Neural cell (in vitro differentiated cells): ENCODE results near the gene CASZ1. TPM values are rescaled to one million over a fixed set of nuclear protein-coding genes. Genes with fewer than 3 reads are reported as not detected.

Experiments
- H2AFZ ChIP-seq: fragments of 200-600, 300-800 bp; sonication (generic), shearing (Covaris generic); 2 replicates; pipeline ENCODE4 v1.6.0; 2014; ENCODE audit warnings: low read depth, mild to moderate bottlenecking, antibody characterized with exemption, low read length, moderate library complexity
- H3F3A ChIP-seq: fragments of 200-600 bp; shearing (Covaris generic); 2 replicates; pipeline ENCODE4 v1.6.1; 2016; ENCODE audit warnings: mild to moderate bottlenecking, moderate library complexity, mixed read lengths, antibody characterized with exemption, low read length; ENCODE audit not compliant: insufficient read depth, poor library complexity, severe bottlenecking
- H3K27ac ChIP-seq: fragments of 200-600, 300-800 bp; sonication (generic), shearing (Covaris generic); 2 replicates; pipeline ENCODE4 v1.5.1; 2014; ENCODE audit warnings: mild to moderate bottlenecking, low read length, moderate library complexity
- H3K27me3 ChIP-seq: fragments of 300-800, 200-600 bp; sonication (generic), shearing (Covaris generic); 2 replicates; pipeline ENCODE4 v1.6.0; 2014; ENCODE audit warnings: mild to moderate bottlenecking, low read depth, low read length, moderate library complexity; ENCODE audit not compliant: insufficient read depth
- H3K36me3 ChIP-seq: fragments of 300-800, 200-600 bp; sonication (generic), shearing (Covaris generic); 2 replicates; pipeline ENCODE4 v1.5.1; 2014; ENCODE audit warnings: mild to moderate bottlenecking, antibody characterized with exemption, low read length, moderate library complexity; ENCODE audit not compliant: insufficient read depth
- H3K4me2 ChIP-seq: fragments of 300-800, 200-600 bp; sonication (generic), shearing (Covaris generic); 2 replicates; pipeline ENCODE4 v1.6.0; 2014; ENCODE audit warnings: mild to moderate bottlenecking, low read length
- H3K4me3 ChIP-seq: fragments of 300-800, 200-600 bp; sonication (generic), shearing (Covaris generic); 2 replicates; pipeline ENCODE4 v1.5.1; 2014; ENCODE audit warnings: mild to moderate bottlenecking, low read length, moderate library complexity
- H3K79me2 ChIP-seq: fragments of 200-600 bp; shearing (Covaris generic); replicated peaks from 2 replicates; pipeline ENCODE4 v1.6.0; 2014; ENCODE audit warnings: mild to moderate bottlenecking, low read length, moderate library complexity; ENCODE audit not compliant: insufficient read depth
- H3K9ac ChIP-seq: fragments of 300-800, 200-600 bp; sonication (generic), shearing (Covaris generic); 2 replicates; pipeline ENCODE4 v1.6.1; 2016; ENCODE audit warnings: mild to moderate bottlenecking, low read length, mixed read lengths
- H3K9me2 ChIP-seq: fragments of 200-600 bp; shearing (Covaris generic); 2 replicates; pipeline ENCODE4 v1.6.1; 2016; ENCODE audit warnings: mild to moderate bottlenecking, low read length, mixed read lengths; ENCODE audit not compliant: insufficient read depth
- H3K9me3 ChIP-seq: fragments of 200-600, 300-800 bp; sonication (generic), shearing (Covaris generic); 2 replicates; pipeline ENCODE4 v1.6.1; 2016; ENCODE audit warnings: mild to moderate bottlenecking, mixed run types, low read length, moderate library complexity, mixed read lengths
- H4K20me1 ChIP-seq: fragments of 200-600 bp; shearing (Covaris generic); 2 replicates; pipeline ENCODE4 v1.6.1; 2016; ENCODE audit warnings: mild to moderate bottlenecking, mixed run types; ENCODE audit not compliant: insufficient read depth
- EP300 ChIP-seq: fragments of 450-650 bp; conservative IDR thresholded peaks from 2 replicates; pipeline ENCODE4 v1.6.1; 2014; ENCODE audit warnings: antibody characterized with exemption, mild to moderate bottlenecking, moderate library complexity; ENCODE audit not compliant: poor library complexity, severe bottlenecking
- EZH2 ChIP-seq: fragments of 200-600, 300-800 bp; shearing (Covaris generic), sonication (generic); IDR thresholded peaks from 2 replicates; pipeline ENCODE4 v1.6.1; 2014; ENCODE audit warnings: antibody characterized with exemption, low read length, borderline replicate concordance, mild to moderate bottlenecking; ENCODE audit not compliant: insufficient read depth, poor library complexity, severe bottlenecking
- MXI1 ChIP-seq: fragments of 450-650 bp; conservative IDR thresholded peaks from 2 replicates; pipeline ENCODE4 v1.6.1; 2014; ENCODE audit warnings: antibody characterized with exemption, mild to moderate bottlenecking; ENCODE audit not compliant: poor library complexity, severe bottlenecking
- POLR2AphosphoS5 ChIP-seq: IDR thresholded peaks from 2 replicates; pipeline ENCODE4 v1.6.1; 2012
- RAD21 ChIP-seq: fragments of 450-650 bp; conservative IDR thresholded peaks from 2 replicates; pipeline ENCODE4 v1.6.1; 2014; ENCODE audit warnings: antibody characterized with exemption, mild to moderate bottlenecking, moderate library complexity
- SMC3 ChIP-seq: fragments of 450-650 bp; conservative IDR thresholded peaks from 2 replicates; pipeline ENCODE4 v1.6.1; 2014; ENCODE audit warnings: antibody characterized with exemption, mild to moderate bottlenecking, moderate library complexity; ENCODE audit not compliant: poor library complexity
- TAF1 ChIP-seq: IDR thresholded peaks from 2 replicates; pipeline ENCODE4 v1.6.1; 2012; ENCODE audit warnings: low read depth
- polyA plus RNA-seq: library from polyadenylated mRNA; depleted of rRNA; stranded (reverse); fragments of >200 nt; gene quantifications from 2 replicates; pipeline ENCODE4 v1.2.3, GENCODE V29; 2014
- TF ChIP-seq, protein P1 (sequence below): fragments of 450-650 bp; IDR thresholded peaks from 2 replicates; pipeline ENCODE4 v1.5.1; 2014; ENCODE audit warnings: antibody characterized with exemption, mild to moderate bottlenecking, moderate library complexity; ENCODE audit not compliant: poor library complexity, severe bottlenecking
- TF ChIP-seq, protein P2 (sequence below): IDR thresholded peaks from 2 replicates; pipeline ENCODE4 v1.6.1; 2012; ENCODE audit warnings: borderline replicate concordance

CASZ1 gene
- polyA plus RNA-seq, 1 donor from 2014 or later, result 0.27 TPM

DNA sequence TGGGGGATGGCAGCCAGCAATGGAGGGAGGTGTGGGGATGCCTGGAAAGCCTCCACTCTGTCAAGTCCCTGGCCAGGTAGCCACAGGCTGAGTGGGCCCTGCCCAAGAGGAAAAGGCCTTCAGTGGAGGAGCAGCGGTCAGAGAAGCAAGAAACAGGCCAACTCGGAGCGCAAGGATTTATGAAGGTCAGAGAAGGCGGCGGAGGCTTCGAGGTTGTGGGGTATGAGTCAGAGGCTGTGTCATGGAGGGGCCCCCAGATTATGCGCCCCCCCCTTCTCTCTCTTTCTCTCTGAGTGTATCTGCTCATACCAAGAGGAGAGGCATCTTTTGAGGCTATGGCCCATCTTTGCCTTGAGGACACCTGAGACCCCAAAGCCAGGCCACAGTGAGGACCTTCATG lies 99.5 kb downstream of the CASZ1 start:
- Histone ChIP-seq H3K9me2 (no peaks in the 10 kb centered on the region), H3K79me2 (no peaks in the 10 kb centered on the region), H3K27me3 (peaks cover 17% of the 10 kb centered on the region), H3K9ac (no peak overlapping the region), H3K4me3 (no peak overlapping the region), H3K27ac (no peak overlapping the region), H2AFZ (no peak overlapping the region), H3K9me3 (no peaks in the 10 kb centered on the region), H3K4me2 (no peak overlapping the region), H3F3A (no peaks in the 10 kb centered on the region), H3K36me3 (no peaks in the 10 kb centered on the region), H4K20me1 (no peaks in the 10 kb centered on the region)
- TF ChIP-seq EP300 (no peak), TAF1 (no peak), RAD21 (no peak), SMC3 (no peak)
- TF ChIP-seq, protein P1, sequence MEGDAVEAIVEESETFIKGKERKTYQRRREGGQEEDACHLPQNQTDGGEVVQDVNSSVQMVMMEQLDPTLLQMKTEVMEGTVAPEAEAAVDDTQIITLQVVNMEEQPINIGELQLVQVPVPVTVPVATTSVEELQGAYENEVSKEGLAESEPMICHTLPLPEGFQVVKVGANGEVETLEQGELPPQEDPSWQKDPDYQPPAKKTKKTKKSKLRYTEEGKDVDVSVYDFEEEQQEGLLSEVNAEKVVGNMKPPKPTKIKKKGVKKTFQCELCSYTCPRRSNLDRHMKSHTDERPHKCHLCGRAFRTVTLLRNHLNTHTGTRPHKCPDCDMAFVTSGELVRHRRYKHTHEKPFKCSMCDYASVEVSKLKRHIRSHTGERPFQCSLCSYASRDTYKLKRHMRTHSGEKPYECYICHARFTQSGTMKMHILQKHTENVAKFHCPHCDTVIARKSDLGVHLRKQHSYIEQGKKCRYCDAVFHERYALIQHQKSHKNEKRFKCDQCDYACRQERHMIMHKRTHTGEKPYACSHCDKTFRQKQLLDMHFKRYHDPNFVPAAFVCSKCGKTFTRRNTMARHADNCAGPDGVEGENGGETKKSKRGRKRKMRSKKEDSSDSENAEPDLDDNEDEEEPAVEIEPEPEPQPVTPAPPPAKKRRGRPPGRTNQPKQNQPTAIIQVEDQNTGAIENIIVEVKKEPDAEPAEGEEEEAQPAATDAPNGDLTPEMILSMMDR, result no peak

DNA sequence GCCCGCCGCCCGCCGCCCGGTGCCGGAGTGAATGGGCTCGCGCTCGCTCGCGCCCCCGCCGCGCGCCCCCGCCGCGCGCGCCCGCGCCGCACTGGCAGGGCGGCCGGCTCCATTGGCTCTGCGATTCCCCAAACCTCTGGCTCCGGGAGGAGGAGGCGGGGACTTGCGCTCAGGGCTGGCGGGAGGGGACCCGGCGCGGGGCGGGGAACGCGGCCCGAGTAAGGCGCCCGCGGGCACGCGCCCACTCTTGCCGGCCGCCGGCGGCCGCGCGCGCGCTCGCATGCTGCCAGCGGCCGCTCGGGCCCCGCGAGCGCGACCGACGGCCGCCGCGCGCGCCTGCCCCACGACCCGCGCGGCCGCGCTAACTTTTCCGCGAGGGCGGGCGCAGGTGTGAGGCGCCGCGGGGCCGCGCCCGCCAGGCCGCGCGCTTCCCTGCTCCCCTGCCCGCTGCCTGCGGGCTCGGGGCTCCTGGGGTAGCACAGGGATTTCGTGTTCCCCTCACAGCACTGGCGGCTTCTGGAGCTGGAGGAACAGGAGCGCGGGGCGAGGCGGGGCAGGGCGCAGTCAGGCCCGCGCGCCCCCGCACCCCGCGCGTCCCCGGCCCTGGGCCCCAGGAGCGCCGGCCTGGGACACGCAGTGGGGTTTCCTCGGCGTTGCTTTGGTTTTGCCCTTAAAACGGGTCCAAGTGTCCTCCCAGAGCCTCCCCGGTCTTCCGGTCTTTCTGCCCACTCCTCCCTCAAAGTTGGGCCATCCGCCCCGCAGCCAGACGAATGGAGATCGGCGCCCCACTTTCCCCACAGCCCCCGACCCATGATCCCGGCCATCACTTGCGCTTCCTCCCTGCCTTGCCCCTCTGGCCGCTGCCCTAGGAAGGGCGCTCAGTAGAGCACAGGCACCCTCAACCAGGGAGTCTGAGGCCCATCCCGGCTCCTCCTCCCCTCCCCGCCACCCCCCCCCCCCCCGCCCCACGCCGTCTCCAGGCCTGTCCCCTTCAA lies 101.5 kb downstream of the CASZ1 start:
- Histone ChIP-seq H3K27ac (no peak overlapping the region), H3K4me2 (no peak overlapping the region), H3K4me3 (peak overlapping the region; percentile 31), H3K36me3 (no peaks in the 10 kb centered on the region), H3K9me3 (no peaks in the 10 kb centered on the region), H3F3A (no peaks in the 10 kb centered on the region), H3K27me3 (peaks cover 17% of the 10 kb centered on the region), H4K20me1 (no peaks in the 10 kb centered on the region), H3K9ac (no peak overlapping the region), H2AFZ (no peak overlapping the region), H3K79me2 (no peaks in the 10 kb centered on the region), H3K9me2 (no peaks in the 10 kb centered on the region)
- TF ChIP-seq EZH2, result no peak
- no peak for TF ChIP-seq EP300
- TF ChIP-seq, protein P1, result no peak
- TF ChIP-seq, protein P2, sequence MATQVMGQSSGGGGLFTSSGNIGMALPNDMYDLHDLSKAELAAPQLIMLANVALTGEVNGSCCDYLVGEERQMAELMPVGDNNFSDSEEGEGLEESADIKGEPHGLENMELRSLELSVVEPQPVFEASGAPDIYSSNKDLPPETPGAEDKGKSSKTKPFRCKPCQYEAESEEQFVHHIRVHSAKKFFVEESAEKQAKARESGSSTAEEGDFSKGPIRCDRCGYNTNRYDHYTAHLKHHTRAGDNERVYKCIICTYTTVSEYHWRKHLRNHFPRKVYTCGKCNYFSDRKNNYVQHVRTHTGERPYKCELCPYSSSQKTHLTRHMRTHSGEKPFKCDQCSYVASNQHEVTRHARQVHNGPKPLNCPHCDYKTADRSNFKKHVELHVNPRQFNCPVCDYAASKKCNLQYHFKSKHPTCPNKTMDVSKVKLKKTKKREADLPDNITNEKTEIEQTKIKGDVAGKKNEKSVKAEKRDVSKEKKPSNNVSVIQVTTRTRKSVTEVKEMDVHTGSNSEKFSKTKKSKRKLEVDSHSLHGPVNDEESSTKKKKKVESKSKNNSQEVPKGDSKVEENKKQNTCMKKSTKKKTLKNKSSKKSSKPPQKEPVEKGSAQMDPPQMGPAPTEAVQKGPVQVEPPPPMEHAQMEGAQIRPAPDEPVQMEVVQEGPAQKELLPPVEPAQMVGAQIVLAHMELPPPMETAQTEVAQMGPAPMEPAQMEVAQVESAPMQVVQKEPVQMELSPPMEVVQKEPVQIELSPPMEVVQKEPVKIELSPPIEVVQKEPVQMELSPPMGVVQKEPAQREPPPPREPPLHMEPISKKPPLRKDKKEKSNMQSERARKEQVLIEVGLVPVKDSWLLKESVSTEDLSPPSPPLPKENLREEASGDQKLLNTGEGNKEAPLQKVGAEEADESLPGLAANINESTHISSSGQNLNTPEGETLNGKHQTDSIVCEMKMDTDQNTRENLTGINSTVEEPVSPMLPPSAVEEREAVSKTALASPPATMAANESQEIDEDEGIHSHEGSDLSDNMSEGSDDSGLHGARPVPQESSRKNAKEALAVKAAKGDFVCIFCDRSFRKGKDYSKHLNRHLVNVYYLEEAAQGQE, result no peak
- TF ChIP-seq SMC3, result no peak
- no peak for TF ChIP-seq TAF1
- no peak for TF ChIP-seq MXI1
- TF ChIP-seq POLR2AphosphoS5, result no peak
